MCF 10A (cell line): Measurements from ENCODE around the gene SAMM50. TPM values are rescaled to one million over a fixed set of nuclear protein-coding genes. Genes with fewer than 3 reads are reported as not detected.

ENCODE experiments used
- BruUV-seq: library from RNA; stranded (reverse); fragments of 400-500 nt; replicated peaks from 2 replicates; lab custom pipeline; 2021; lab: Mats Ljungman, UMichigan
- CTCF ChIA-PET: fragments of 300-600 bp; sonication (Branson Sonifier 250); formaldehyde crosslinking; extraction: SDS; loops from one replicate; lab custom pipeline; 2021; ENCODE audit warnings: antibody characterized with exemption, inconsistent platforms; lab: Yijun Ruan, JAX
- POLR2A ChIA-PET: fragments of 300-600, 350-650 bp; sonication (Branson Sonifier 250); formaldehyde crosslinking; extraction: SDS; loops from one replicate; lab custom pipeline; 2020; ENCODE audit warnings: antibody characterized with exemption, inconsistent platforms; lab: Yijun Ruan, JAX
- DNase-seq: peaks from one replicate; pipeline ENCODE4 v3.0.0-alpha.2; 2018; ENCODE audit not compliant: unreplicated experiment
- H3K27ac Mint-ChIP-seq: one replicate; pipeline ENCODE4 v1.8.0; 2022; ENCODE audit warnings: mild to moderate bottlenecking, low read depth, mixed read lengths; ENCODE audit not compliant: unreplicated experiment
- H3K27me3 Mint-ChIP-seq: one replicate; pipeline ENCODE4 v1.8.0; 2022; ENCODE audit warnings: mixed read lengths; ENCODE audit not compliant: insufficient read depth, unreplicated experiment
- H3K36me3 Mint-ChIP-seq: one replicate; pipeline ENCODE4 v1.8.0; 2022; ENCODE audit warnings: mild to moderate bottlenecking, moderate library complexity, mixed read lengths; ENCODE audit not compliant: insufficient read depth, unreplicated experiment
- H3K4me1 Mint-ChIP-seq: one replicate; pipeline ENCODE4 v1.8.0; 2022; ENCODE audit warnings: mixed read lengths; ENCODE audit not compliant: insufficient read depth, unreplicated experiment
- H3K4me3 Mint-ChIP-seq: one replicate; pipeline ENCODE4 v1.8.0; 2022; ENCODE audit warnings: mild to moderate bottlenecking, moderate library complexity, mixed read lengths; ENCODE audit not compliant: unreplicated experiment
- H3K9me3 Mint-ChIP-seq: one replicate; pipeline ENCODE4 v1.8.0; 2022; ENCODE audit warnings: mixed read lengths; ENCODE audit not compliant: unreplicated experiment
- intact Hi-C: fragments of 100-400 bp; cut with micrococcal nuclease; formaldehyde crosslinking; loops from 2 replicates; pipeline ENCODE4 v1.14.1; 2022
- total RNA-seq: library from RNA; stranded (reverse); gene quantifications from 2 replicates; pipeline ENCODE4 v1.2.3, GENCODE V29; 2022
- TF ChIP-seq, protein P1 (sequence below): fragments of 200-600 bp; IDR thresholded peaks from one replicate; pipeline ENCODE4 v1.8.0; 2022; ENCODE audit warnings: antibody characterized with exemption, mild to moderate bottlenecking; ENCODE audit not compliant: unreplicated experiment

The SAMM50 gene
- total RNA-seq, 1 experiment from 2014 or later, result 29.5 TPM

DNA sequence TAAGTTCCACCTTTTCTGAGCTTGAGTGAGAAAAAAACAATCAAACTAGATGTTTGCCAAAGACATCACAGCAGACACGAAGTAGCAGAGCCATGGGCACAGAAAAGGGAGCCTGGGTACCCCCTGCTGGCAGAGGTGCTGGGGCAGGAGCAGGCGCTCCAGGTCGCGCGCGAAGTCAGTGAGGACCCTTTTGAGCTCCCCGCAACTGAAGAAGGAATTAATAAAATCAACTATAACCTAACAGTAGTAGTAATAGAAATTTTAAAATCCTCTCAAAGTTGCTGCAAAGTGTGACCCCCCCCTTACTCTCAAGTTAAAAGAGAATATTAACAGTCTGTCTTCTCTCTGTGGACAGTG is 48.8 kb downstream of the SAMM50 start:
- H3K36me3 Mint-ChIP-seq, result peaks cover 16% of the 10 kb centered on the region
- H3K4me1 Mint-ChIP-seq, result no peaks in the 10 kb centered on the region
- TF ChIP-seq, protein P1, sequence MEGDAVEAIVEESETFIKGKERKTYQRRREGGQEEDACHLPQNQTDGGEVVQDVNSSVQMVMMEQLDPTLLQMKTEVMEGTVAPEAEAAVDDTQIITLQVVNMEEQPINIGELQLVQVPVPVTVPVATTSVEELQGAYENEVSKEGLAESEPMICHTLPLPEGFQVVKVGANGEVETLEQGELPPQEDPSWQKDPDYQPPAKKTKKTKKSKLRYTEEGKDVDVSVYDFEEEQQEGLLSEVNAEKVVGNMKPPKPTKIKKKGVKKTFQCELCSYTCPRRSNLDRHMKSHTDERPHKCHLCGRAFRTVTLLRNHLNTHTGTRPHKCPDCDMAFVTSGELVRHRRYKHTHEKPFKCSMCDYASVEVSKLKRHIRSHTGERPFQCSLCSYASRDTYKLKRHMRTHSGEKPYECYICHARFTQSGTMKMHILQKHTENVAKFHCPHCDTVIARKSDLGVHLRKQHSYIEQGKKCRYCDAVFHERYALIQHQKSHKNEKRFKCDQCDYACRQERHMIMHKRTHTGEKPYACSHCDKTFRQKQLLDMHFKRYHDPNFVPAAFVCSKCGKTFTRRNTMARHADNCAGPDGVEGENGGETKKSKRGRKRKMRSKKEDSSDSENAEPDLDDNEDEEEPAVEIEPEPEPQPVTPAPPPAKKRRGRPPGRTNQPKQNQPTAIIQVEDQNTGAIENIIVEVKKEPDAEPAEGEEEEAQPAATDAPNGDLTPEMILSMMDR, result no peak
- no TSS peak for BruUV-seq
- ChIA-PET CTCF (interaction anchor here (1.2 to 4.7 kb wide), 2 partner anchors 11 to 60 kb away, joined by 3 to 26 read pairs; no protein-coding TSS in a partner anchor), POLR2A (no interaction called here)
- no peak overlapping the region for H3K27ac Mint-ChIP-seq
- H3K9me3 Mint-ChIP-seq, result no peaks in the 10 kb centered on the region
- no peak overlapping the region for H3K4me3 Mint-ChIP-seq
- no peak for DNase-seq
- intact Hi-C loops, result no loop called here
- no peaks in the 10 kb centered on the region for H3K27me3 Mint-ChIP-seq

DNA sequence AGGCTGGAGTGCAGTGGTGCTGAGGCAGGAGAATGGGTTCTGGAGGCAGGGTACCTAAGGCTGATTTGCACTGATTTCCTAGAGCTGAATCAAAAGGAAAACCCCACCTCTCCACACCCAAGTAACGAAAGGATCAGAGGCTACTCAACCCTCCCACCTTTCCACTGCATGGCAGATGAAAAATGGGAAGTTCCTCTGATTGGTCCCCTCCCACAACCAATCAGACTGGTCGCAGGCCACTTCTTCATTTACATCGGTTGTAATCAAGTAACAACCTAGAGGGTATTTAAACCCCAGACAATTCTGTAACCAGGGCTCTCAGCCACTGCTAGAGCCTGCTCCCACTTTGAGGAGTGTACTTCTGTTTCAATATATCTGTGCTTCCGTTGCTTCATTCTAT is 50.3 kb downstream of the SAMM50 start:
- Mint-ChIP-seq H3K36me3 (peaks cover 5% of the 10 kb centered on the region), H3K27me3 (no peaks in the 10 kb centered on the region), H3K27ac (no peak overlapping the region), H3K4me1 (no peaks in the 10 kb centered on the region), H3K9me3 (no peaks in the 10 kb centered on the region), H3K4me3 (no peak overlapping the region)
- BruUV-seq, result no TSS peak
- ChIA-PET CTCF (interaction anchor here (0.5 to 4.7 kb wide), 4 partner anchors 12 to 622 kb away, joined by 3 to 26 read pairs (median 6); no protein-coding TSS in a partner anchor), POLR2A (no interaction called here)
- DNase-seq, result no peak
- TF ChIP-seq, protein P1, result no peak
- intact Hi-C loops, result no loop called here

DNA sequence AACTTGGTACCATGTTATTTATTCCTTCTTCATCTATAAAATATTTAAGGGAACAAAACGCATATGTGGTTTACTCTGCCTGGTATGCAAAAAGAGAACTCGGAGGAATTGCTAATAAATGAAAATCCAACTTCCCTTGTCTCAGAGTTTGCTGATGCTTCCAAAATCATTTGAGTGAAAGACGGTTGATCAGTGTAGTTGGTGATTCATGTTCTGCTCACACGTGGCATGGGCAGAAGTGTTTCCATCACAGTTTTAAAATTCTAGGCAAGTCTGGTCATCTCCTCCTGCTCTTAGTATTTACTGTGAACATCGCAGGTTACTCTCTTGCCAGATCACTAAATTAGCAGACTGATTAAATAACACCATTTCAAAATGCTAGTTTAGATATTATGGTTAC is 56.9 kb downstream of the SAMM50 start:
- intact Hi-C loops, result no loop called here
- BruUV-seq, result no TSS peak
- ChIA-PET CTCF (interaction anchor here (1.0 to 3.7 kb wide), 2 partner anchors 19 kb away, joined by 3 to 22 read pairs; no protein-coding TSS in a partner anchor), POLR2A (interaction anchor here (0.9 kb wide), 1 partner anchor 57 kb away, joined by 3 read pairs; the partner anchor contains the start of gene SAMM50)
- no peaks in the 10 kb centered on the region for H3K36me3 Mint-ChIP-seq
- H3K4me1 Mint-ChIP-seq, result no peaks in the 10 kb centered on the region
- H3K4me3 Mint-ChIP-seq, result no peak overlapping the region
- no peak overlapping the region for H3K27ac Mint-ChIP-seq
- TF ChIP-seq, protein P1, result no peak
- H3K9me3 Mint-ChIP-seq, result no peaks in the 10 kb centered on the region
- H3K27me3 Mint-ChIP-seq, result no peaks in the 10 kb centered on the region
- no peak for DNase-seq

DNA sequence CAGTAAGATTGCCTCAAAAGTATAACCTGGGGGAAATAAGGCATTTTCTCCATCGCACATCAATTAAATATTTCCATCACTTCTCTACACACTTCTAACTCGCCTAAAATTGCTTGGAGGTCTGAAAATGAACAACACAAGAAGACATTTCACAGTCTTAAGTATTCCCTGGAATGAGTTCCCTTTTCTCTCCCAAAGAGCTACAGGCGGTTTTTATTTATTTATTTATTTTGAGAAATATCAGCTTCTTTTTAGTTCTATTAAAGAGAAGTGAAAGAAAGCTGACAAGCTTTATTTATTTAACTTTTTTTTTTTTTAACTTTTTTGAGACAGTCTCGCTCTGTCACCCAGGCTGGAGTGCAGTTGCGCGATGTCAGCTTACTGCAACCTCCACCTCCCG is 57.3 kb downstream of the SAMM50 start:
- H3K4me3 Mint-ChIP-seq, result no peak overlapping the region

More for the DNA sequence above, 57.3 kb downstream of the SAMM50 start:
- CTCF ChIA-PET, result interaction anchor here (0.7 to 1.0 kb wide), 2 partner anchors 20 to 27 kb away, joined by 3 read pairs; no protein-coding TSS in a partner anchor
- BruUV-seq, result no TSS peak
- no peak for DNase-seq
- Mint-ChIP-seq H3K36me3 (no peaks in the 10 kb centered on the region), H3K27ac (no peak overlapping the region), H3K4me1 (no peaks in the 10 kb centered on the region), H3K9me3 (no peaks in the 10 kb centered on the region), H3K27me3 (no peaks in the 10 kb centered on the region)
- TF ChIP-seq, protein P1, result no peak
- intact Hi-C loops, result no loop called here
- POLR2A ChIA-PET, result interaction anchor here (0.9 kb wide), 1 partner anchor 58 kb away, joined by 3 read pairs; the partner anchor contains the start of gene SAMM50
